Endothelial cell of umbilical vein (primary cell): ENCODE measurements around the gene CEP70.

Source experiments
- JUN ChIP-seq: IDR thresholded peaks from 2 replicates; pipeline ENCODE4 v1.6.1; 2011; ENCODE audit warnings: borderline replicate concordance, low read depth; ENCODE audit not compliant: insufficient read length, insufficient read depth
- TF ChIP-seq, protein P1 (sequence below), 2 donors: IDR thresholded peaks; 1 replicate in 1 of 2; 2 replicates in 1 of 2; pipeline ENCODE4 v1.5.1; 2011; ENCODE audit warnings: low read length in 2 of 2, mild to moderate bottlenecking in 2 of 2, moderate library complexity in 2 of 2, control low read depth in 1 of 2, inconsistent platforms in 1 of 2, low read depth in 1 of 2; ENCODE audit not compliant: insufficient read depth in 1 of 2; ENCODE audit errors: extremely low read depth in 1 of 2

DNA sequence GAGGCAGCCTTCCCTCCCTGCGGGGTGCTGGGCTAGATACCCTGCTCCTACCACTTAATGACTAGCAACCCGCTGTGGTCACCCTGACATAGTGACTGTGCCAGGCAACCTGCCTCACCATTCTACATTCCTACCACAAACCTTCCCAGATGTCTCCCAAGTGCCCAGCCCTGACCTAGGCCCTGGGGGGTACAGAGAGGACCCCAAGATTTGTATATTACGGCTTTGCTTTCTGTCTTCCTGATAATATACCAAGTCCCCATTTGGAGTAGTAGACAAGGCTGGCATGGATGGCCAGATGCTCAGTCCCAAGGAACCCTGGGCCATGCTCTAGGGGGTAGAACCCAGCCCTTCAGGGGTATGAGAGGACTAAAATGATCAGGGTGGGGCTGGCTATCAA, 128.6 kb downstream of the CEP70 start:
- TF ChIP-seq, protein P1, sequence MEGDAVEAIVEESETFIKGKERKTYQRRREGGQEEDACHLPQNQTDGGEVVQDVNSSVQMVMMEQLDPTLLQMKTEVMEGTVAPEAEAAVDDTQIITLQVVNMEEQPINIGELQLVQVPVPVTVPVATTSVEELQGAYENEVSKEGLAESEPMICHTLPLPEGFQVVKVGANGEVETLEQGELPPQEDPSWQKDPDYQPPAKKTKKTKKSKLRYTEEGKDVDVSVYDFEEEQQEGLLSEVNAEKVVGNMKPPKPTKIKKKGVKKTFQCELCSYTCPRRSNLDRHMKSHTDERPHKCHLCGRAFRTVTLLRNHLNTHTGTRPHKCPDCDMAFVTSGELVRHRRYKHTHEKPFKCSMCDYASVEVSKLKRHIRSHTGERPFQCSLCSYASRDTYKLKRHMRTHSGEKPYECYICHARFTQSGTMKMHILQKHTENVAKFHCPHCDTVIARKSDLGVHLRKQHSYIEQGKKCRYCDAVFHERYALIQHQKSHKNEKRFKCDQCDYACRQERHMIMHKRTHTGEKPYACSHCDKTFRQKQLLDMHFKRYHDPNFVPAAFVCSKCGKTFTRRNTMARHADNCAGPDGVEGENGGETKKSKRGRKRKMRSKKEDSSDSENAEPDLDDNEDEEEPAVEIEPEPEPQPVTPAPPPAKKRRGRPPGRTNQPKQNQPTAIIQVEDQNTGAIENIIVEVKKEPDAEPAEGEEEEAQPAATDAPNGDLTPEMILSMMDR (IDR thresholded peaks at IDR 0.05; ENCODE audit: extremely low read depth in 1 of 2, insufficient read depth in 1 of 2, low read depth in 1 of 2, low read length in 2 of 2), result no peak
- no peak for TF ChIP-seq JUN
